H1 (cell line): ENCODE results near the gene LEFTY2.

Experiments used
- ATF2 ChIP-seq: IDR thresholded peaks from 2 replicates; pipeline ENCODE4 v1.6.1; 2012; ENCODE audit warnings: low read length, inconsistent platforms
- BRCA1 ChIP-seq: IDR thresholded peaks from 2 replicates; pipeline ENCODE4 v1.6.1; 2012; ENCODE audit warnings: low read depth, low read length, improper control_type of control experiment
- CHD1 ChIP-seq: IDR thresholded peaks from 2 replicates; pipeline ENCODE4 v1.6.1; 2012; ENCODE audit warnings: low read depth, low read length, improper control_type of control experiment
- CTCF ChIP-seq, 3 experiments: IDR thresholded peaks; 1 replicate in 2 of 3; 2 replicates in 1 of 3; pipeline versions ENCODE4 v1.5.1 to v1.6.1; 2011; ENCODE audit warnings: low read length in 3 of 3, mild to moderate bottlenecking in 3 of 3, inconsistent platforms in 2 of 3, low read depth in 1 of 3, moderate library complexity in 1 of 3; ENCODE audit not compliant: insufficient read depth in 1 of 3; ENCODE audit errors: control extremely low read depth in 1 of 3
- EGR1 ChIP-seq: IDR thresholded peaks from 2 replicates; pipeline ENCODE4 v1.6.1; 2011; ENCODE audit warnings: low read depth, low read length, borderline replicate concordance
- EP300 ChIP-seq, 2 experiments: IDR thresholded peaks; 1 replicate in 1 of 2; 2 replicates in 1 of 2; pipeline ENCODE4 v1.6.1; 2011 to 2012; ENCODE audit warnings: low read depth in 2 of 2, low read length in 2 of 2, mild to moderate bottlenecking in 2 of 2, borderline replicate concordance in 1 of 2, inconsistent platforms in 1 of 2, moderate library complexity in 1 of 2
- JUN ChIP-seq: IDR thresholded peaks from 2 replicates; pipeline ENCODE4 v1.6.1; 2011; ENCODE audit warnings: low read depth, mild to moderate bottlenecking, improper control_type of control experiment, low read length
- KDM1A ChIP-seq: fragments of 200-600, 300-600 bp; sonication (generic); IDR thresholded peaks from 2 replicates; pipeline ENCODE4 v1.7.1; 2016; ENCODE audit warnings: mild to moderate bottlenecking, low read length, borderline replicate concordance
- MAFK ChIP-seq: IDR thresholded peaks from 2 replicates; pipeline ENCODE4 v1.6.1; 2012; ENCODE audit warnings: low read depth, mild to moderate bottlenecking, improper control_type of control experiment, low read length
- NANOG ChIP-seq: IDR thresholded peaks from 2 replicates; pipeline ENCODE4 v1.6.1; 2011; ENCODE audit warnings: low read length, low read depth, mild to moderate bottlenecking, inconsistent platforms; ENCODE audit not compliant: insufficient read depth, poor library complexity, severe bottlenecking
- POLR2A ChIP-seq, 2 experiments: IDR thresholded peaks; 1 replicate in 1 of 2; 2 replicates in 1 of 2; pipeline ENCODE4 v1.6.1; 2011; ENCODE audit warnings: low read depth in 2 of 2, low read length in 2 of 2, mild to moderate bottlenecking in 2 of 2; ENCODE audit errors: control extremely low read depth in 1 of 2
- RBBP5 ChIP-seq: IDR thresholded peaks from 2 replicates; pipeline ENCODE4 v1.7.1; 2012; ENCODE audit warnings: low read depth, mild to moderate bottlenecking, inconsistent platforms, low read length, moderate library complexity, borderline replicate concordance

- no peak for TF ChIP-seq JUN
- TF ChIP-seq CTCF (IDR thresholded peaks at IDR 0.05; ENCODE audit: control extremely low read depth in 1 of 3, insufficient read depth in 1 of 3, low read depth in 1 of 3, low read length in 3 of 3): no peak
- TF ChIP-seq MAFK: no peak
- no peak for TF ChIP-seq POLR2A (IDR thresholded peaks at IDR 0.05; ENCODE audit: control extremely low read depth in 1 of 2, low read depth in 2 of 2, low read length in 2 of 2)
- TF ChIP-seq RBBP5: no peak
- no peak for TF ChIP-seq EGR1
- TF ChIP-seq EP300 (IDR thresholded peaks at IDR 0.05; ENCODE audit: borderline replicate concordance in 1 of 2, low read depth in 2 of 2, low read length in 2 of 2): no peak
- TF ChIP-seq ATF2: no peak
- no peak for TF ChIP-seq CHD1
- no peak for TF ChIP-seq NANOG
- no peak for TF ChIP-seq KDM1A
- no peak for TF ChIP-seq BRCA1
Observed at GRCh38 chr1:225954753-225955152, 13.7 kb upstream of the LEFTY2 start.
